ENCODE data around the gene CHD2.
"Not testable (repeated sequence)": the region's sequence is repeated elsewhere in the genome, so short reads cannot be mapped to it uniquely, and the experiment has no call there.

Gene CHD2

GRCh38 chr15:92899948-92900730, at the start of gene CHD2:
TSS of gene CHD2 (plus strand) at chr15:92900324. CDS start at chr15:92901238, 914 bp downstream.
- in situ Hi-C loops (cut with HindIII; ENCODE audit: low sequenced_read_pairs): no loop called here

- in situ Hi-C loops (cut with HindIII; ENCODE audit: low sequenced_read_pairs): no loop called here
These were observed 46.9 kb upstream of the CHD2 start for GRCh38 chr15:92853222-92853621.

DNA sequence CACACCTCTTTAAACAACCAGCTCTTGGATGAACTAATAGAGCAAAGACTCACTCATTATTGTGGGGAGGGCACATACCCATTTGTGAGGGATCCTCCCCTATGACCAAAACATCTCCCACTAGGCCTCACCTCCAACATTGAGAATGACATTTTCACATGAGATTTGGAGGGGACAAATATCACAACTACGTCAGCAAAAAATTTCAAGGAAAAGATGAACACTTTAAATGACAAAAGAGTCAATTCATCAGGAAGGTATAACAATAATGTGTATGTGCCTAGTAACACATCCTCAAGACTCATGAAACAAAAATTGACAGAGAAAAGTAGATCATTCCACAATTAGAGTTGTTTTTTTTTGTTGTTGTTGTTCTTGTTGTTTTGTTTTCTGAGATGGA, 38.4 kb upstream of the CHD2 start:
- in situ Hi-C loops (cut with HindIII; ENCODE audit: low sequenced_read_pairs): no loop called here

GRCh38 chr15:92864127-92864814, 35.9 kb upstream of the CHD2 start:
- in situ Hi-C loops (cut with HindIII; ENCODE audit: low sequenced_read_pairs): no loop called here

GRCh38 chr15:92869263-92869940, 30.7 kb upstream of the CHD2 start:
- in situ Hi-C loops (cut with HindIII; ENCODE audit: low sequenced_read_pairs): no loop called here

DNA sequence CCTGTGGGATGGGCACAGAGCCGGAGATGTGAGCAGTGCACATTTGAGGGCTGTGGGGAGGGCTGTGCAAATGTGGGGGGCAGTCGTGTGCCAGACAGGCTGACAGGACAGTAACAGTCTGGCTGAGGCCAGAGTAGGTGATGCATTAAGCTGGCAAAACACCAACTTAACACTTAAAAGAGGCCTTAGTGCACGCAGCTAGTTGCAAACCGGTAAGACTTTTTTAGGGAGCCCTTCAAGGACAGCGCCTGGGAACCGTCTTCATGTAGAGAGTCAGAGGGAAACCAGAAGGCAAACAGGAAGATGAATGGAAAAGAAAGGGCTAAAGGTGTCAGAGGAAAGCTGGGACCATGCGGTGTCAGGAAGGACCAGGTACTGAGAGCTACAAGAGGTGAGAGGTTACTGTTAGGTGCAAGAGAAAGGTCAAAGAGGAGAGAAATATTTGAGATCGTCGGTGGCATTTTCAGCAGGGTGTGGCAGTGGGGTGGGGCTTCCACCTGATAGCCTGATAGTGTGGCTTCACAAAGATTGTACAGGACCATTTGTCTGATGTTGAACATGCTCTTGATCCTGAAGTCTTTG, 30.0 kb upstream of the CHD2 start:
- in situ Hi-C loops (cut with HindIII; ENCODE audit: low sequenced_read_pairs): no loop called here

- in situ Hi-C loops (cut with HindIII; ENCODE audit: low sequenced_read_pairs): not testable (repeated sequence)
These were observed 27.2 kb upstream of the CHD2 start for GRCh38 chr15:92872967-92873366.

DNA sequence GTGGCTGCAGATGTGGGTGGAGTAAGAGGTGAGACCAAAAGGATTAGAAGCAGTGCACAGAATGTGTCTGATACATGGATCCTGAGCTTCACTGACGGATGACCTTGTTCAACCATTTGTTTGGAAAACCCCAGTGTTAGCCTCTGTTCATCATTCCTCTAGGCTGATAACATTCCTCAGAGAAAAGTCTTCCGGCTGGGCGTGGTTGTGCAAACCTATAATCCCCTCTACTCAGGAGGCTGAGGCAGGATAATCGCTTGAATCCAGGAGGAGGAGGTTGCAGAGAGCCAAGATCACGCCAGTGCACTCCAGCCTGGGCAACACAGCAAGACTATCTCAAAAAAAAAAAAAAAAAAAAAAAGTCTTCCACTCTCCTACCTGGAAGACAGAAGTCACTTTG, 23.1 kb upstream of the CHD2 start:
- in situ Hi-C loops (cut with HindIII; ENCODE audit: low sequenced_read_pairs): no loop called here

DNA sequence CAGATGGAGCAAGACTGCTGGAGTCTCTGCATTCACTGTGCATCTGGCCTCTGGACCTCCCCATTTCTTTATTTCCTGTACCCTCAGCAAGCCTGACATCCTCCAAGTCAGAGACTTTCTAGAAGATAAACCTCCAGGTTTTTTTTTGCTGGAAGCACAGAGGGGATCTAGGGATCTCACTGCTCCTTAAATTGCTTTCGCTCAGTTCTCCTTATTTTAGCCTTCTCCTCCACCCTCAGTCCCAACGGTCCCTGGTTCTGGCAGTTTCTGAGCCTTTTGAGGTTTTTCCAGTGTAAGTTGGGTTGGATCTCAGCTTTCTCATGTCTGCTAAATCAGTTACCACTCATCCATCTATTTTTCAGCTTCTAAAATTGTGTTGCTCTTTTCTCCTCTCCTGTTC, 22.7 kb upstream of the CHD2 start:
- in situ Hi-C loops (cut with HindIII; ENCODE audit: low sequenced_read_pairs): no loop called here

GRCh38 chr15:92878593-92879053, 21.5 kb upstream of the CHD2 start:
- in situ Hi-C loops (cut with HindIII; ENCODE audit: low sequenced_read_pairs): no loop called here

DNA sequence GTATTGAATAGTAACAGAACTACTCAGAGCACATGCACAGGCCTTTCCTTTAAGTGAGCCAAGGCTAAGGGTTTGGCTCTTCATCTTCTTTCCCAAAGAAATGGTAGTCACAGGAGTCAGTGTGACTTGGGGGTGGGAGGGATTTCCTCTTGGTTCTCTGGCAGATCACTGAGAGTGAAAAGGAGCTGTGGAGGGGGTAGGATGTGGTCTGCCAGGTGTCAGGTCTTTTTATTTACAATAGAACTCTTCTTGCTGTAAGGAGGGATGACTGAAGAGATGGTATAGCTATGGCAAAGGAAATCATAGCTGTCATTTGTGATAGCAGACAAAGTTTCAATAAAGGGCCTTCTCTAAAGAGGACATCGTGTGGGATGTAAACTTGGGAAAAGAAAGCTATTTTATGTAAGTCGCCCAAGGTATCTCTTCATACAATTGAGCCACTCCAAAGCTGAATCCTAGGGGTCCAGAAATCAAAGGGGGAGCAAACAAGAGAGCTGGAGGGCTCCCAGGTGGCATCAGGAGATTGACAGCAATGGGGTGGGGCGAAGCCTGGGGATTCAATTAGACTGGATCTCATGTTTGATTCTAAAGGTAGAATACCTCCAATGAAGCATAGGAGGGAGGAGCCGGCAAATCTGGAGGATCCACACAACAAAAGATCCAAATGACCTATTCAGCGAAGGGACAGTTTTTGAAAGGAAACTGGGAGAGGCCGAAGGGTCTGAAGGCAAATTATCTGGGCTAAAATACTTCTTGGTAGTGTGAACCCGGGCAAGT, 20.0 kb upstream of the CHD2 start:
- in situ Hi-C loops (cut with HindIII; ENCODE audit: low sequenced_read_pairs): no loop called here

DNA sequence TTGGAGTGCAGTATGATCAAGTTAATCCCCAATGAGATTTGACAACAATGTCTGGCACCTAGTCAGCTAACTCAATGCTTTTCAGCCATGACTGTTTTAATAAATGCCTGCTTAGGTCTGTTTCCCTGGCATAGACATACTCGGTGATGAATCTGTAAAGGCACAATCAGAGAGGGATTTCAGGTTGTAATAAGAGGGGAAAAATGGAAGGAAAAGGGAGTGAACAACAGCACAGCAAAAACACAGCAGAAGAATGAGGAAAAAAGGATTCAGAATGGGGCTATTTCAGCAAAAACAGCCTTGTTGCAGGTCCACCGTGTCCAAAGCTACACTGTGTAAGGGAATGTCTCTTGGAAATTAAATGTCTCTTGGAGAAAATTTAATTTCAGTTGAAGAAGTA, 19.3 kb upstream of the CHD2 start:
- in situ Hi-C loops (cut with HindIII; ENCODE audit: low sequenced_read_pairs): no loop called here

- in situ Hi-C loops (cut with HindIII; ENCODE audit: low sequenced_read_pairs): no loop called here
These were observed 18.8 kb upstream of the CHD2 start for GRCh38 chr15:92881211-92881754.

GRCh38 chr15:92881802-92882696, 18.1 kb upstream of the CHD2 start:
- in situ Hi-C loops (cut with HindIII; ENCODE audit: low sequenced_read_pairs): no loop called here

- in situ Hi-C loops (cut with HindIII; ENCODE audit: low sequenced_read_pairs): no loop called here
These were observed 17.4 kb upstream of the CHD2 start for GRCh38 chr15:92882697-92883162.

- in situ Hi-C loops (cut with HindIII; ENCODE audit: low sequenced_read_pairs): no loop called here
These were observed 16.8 kb upstream of the CHD2 start for GRCh38 chr15:92883163-92883875.

DNA sequence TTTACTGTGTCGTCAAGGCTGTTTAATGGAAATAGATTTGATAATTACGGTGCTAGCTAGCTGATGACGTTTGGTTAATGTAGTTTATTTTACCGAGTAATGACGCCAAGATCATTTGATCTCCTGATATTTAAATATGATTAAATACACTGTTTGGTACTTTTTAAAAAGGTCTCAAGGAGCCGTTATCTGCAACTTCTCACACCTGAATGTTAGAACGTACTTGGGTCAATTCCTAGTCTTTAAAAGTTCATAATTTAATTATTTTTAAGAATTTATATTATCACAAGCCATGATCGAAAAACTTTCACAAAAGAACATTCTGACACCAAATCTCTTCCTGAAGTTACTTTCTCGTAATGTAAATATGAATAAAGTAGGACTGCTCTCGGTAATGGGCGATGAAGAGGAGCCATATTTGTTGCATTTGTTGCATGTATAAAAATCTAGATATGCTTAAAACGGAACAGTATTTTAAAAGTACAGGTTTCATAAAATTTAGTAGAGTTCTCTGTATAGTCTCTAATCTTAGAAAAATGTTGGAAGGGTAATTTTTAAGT, 16.2 kb upstream of the CHD2 start:
- in situ Hi-C loops (cut with HindIII; ENCODE audit: low sequenced_read_pairs): no loop called here
